K562 (cell line): ENCODE data around the gene BCL2L1. TPM values are rescaled to one million over a fixed set of nuclear protein-coding genes. Genes with fewer than 3 reads are reported as not detected.

Source experiments
- CHD4 ChIP-seq: fragments of 200-600 bp; sonication (generic); IDR thresholded peaks from 3 replicates; pipeline ENCODE4 v1.6.1; 2012; ENCODE audit warnings: low read depth, mild to moderate bottlenecking, mixed read lengths, low read length, inconsistent platforms; ENCODE audit not compliant: insufficient read depth, insufficient replicate concordance, poor library complexity, severe bottlenecking
- MEF2A ChIP-seq: IDR thresholded peaks from 2 replicates; pipeline ENCODE4 v1.6.1; 2011; ENCODE audit warnings: low read depth, mild to moderate bottlenecking, low read length, moderate library complexity; ENCODE audit not compliant: control insufficient read depth
- SPI1 ChIP-seq: IDR thresholded peaks from 2 replicates; pipeline ENCODE4 v1.6.1; 2011; ENCODE audit warnings: low read depth, low read length, control low read depth, borderline replicate concordance
- ZBTB17 ChIP-seq: fragments of 450-650 bp; formaldehyde crosslinking; IDR thresholded peaks from 2 replicates; pipeline ENCODE4 v1.4.0; 2020; ENCODE audit warnings: mild to moderate bottlenecking
- polyA plus RNA-seq, 8 experiments: library from polyadenylated mRNA; depleted of rRNA in 4 of 8; stranded (reverse) in 5 of 8; unstranded in 3 of 8; fragments of >200 nt; fragmentation: Nextera tagmentation in 2 of 8; fragmentation: Illumina TruSeq in 1 of 8; extraction: Ambion mirVana in 2 of 8; extraction: Trizol in 1 of 8; gene quantifications; 2 replicates each; pipeline versions ENCODE4 v1.2.1 to v1.2.3, GENCODE V29; 2011 to 2014; ENCODE audit warnings: inconsistent platforms in 1 of 8, missing spikeins in 1 of 8
- total RNA-seq, 7 experiments: library from RNA; depleted of rRNA in 6 of 7; stranded (reverse); fragments of >200 nt in 6 of 7; fragmentation: Illumina TruSeq in 2 of 7; extraction: Trizol in 2 of 7; gene quantifications; 2 replicates each; pipeline versions ENCODE4 v1.2.1 to v1.2.3, GENCODE V29; 2011 to 2021; ENCODE audit warnings: low replicate concordance in 1 of 7
- TF ChIP-seq, protein P1 (sequence below): fragments of 450-650 bp; IDR thresholded peaks from 2 replicates; pipeline ENCODE4 v1.6.1; 2016; ENCODE audit warnings: mild to moderate bottlenecking, moderate library complexity
- TF ChIP-seq, protein P2 (sequence below): IDR thresholded peaks from 3 replicates; pipeline ENCODE4 v1.6.1; 2011; ENCODE audit warnings: borderline replicate concordance, mild to moderate bottlenecking; ENCODE audit not compliant: insufficient read length, insufficient read depth

BCL2L1 gene
- total and polyA plus RNA-seq, 9 of the 15 experiments (the other 6 are each of a cell fraction or from before 2014, with no cell fraction given): 3.3 to 182 (median 120) TPM

DNA sequence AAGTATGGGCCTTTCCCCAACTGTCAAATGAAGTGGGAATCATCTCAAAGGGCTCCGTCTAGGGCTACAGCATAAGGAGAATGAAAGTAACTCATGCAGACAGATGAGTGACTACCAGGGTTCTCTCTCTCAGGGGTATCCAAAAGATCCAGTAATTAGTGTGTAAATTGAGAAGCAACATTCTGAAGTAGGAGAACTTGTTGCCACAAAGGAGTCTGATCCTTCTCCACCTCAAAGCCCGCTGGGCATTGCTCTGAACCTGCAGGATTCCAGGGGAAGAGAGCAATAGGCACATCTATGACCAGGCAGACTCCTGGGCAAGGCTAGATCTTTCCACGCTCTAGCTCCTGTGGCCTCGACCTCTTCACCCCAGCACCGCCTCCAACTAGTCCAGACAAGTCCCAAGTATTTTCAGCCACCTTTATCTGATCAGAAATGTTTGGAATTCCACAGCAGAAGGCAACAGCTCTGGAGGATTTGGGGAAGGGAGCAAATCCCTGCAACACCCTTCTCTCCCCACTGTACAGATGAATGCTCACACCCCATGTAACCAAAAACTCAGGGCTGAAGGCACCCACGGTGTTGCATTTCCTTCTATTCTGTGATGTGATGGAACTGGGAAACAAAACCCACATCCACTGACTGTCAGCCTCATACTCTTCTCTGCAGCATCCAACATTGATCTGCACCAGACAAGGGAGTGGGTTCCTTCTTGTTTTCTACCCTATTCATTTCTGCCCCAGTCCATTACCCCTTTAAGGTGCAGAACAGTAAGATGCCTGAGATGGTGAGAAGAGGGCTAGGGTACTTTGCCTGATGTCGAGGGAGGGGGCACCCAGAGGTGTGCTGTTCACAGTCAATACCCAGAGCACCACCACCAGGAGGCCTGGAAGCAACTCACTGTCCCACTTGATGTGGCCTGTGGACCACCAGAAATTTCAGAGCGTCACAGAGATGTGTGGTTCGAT lies 44.0 kb downstream of the BCL2L1 start (continued):
- TF ChIP-seq, protein P1, sequence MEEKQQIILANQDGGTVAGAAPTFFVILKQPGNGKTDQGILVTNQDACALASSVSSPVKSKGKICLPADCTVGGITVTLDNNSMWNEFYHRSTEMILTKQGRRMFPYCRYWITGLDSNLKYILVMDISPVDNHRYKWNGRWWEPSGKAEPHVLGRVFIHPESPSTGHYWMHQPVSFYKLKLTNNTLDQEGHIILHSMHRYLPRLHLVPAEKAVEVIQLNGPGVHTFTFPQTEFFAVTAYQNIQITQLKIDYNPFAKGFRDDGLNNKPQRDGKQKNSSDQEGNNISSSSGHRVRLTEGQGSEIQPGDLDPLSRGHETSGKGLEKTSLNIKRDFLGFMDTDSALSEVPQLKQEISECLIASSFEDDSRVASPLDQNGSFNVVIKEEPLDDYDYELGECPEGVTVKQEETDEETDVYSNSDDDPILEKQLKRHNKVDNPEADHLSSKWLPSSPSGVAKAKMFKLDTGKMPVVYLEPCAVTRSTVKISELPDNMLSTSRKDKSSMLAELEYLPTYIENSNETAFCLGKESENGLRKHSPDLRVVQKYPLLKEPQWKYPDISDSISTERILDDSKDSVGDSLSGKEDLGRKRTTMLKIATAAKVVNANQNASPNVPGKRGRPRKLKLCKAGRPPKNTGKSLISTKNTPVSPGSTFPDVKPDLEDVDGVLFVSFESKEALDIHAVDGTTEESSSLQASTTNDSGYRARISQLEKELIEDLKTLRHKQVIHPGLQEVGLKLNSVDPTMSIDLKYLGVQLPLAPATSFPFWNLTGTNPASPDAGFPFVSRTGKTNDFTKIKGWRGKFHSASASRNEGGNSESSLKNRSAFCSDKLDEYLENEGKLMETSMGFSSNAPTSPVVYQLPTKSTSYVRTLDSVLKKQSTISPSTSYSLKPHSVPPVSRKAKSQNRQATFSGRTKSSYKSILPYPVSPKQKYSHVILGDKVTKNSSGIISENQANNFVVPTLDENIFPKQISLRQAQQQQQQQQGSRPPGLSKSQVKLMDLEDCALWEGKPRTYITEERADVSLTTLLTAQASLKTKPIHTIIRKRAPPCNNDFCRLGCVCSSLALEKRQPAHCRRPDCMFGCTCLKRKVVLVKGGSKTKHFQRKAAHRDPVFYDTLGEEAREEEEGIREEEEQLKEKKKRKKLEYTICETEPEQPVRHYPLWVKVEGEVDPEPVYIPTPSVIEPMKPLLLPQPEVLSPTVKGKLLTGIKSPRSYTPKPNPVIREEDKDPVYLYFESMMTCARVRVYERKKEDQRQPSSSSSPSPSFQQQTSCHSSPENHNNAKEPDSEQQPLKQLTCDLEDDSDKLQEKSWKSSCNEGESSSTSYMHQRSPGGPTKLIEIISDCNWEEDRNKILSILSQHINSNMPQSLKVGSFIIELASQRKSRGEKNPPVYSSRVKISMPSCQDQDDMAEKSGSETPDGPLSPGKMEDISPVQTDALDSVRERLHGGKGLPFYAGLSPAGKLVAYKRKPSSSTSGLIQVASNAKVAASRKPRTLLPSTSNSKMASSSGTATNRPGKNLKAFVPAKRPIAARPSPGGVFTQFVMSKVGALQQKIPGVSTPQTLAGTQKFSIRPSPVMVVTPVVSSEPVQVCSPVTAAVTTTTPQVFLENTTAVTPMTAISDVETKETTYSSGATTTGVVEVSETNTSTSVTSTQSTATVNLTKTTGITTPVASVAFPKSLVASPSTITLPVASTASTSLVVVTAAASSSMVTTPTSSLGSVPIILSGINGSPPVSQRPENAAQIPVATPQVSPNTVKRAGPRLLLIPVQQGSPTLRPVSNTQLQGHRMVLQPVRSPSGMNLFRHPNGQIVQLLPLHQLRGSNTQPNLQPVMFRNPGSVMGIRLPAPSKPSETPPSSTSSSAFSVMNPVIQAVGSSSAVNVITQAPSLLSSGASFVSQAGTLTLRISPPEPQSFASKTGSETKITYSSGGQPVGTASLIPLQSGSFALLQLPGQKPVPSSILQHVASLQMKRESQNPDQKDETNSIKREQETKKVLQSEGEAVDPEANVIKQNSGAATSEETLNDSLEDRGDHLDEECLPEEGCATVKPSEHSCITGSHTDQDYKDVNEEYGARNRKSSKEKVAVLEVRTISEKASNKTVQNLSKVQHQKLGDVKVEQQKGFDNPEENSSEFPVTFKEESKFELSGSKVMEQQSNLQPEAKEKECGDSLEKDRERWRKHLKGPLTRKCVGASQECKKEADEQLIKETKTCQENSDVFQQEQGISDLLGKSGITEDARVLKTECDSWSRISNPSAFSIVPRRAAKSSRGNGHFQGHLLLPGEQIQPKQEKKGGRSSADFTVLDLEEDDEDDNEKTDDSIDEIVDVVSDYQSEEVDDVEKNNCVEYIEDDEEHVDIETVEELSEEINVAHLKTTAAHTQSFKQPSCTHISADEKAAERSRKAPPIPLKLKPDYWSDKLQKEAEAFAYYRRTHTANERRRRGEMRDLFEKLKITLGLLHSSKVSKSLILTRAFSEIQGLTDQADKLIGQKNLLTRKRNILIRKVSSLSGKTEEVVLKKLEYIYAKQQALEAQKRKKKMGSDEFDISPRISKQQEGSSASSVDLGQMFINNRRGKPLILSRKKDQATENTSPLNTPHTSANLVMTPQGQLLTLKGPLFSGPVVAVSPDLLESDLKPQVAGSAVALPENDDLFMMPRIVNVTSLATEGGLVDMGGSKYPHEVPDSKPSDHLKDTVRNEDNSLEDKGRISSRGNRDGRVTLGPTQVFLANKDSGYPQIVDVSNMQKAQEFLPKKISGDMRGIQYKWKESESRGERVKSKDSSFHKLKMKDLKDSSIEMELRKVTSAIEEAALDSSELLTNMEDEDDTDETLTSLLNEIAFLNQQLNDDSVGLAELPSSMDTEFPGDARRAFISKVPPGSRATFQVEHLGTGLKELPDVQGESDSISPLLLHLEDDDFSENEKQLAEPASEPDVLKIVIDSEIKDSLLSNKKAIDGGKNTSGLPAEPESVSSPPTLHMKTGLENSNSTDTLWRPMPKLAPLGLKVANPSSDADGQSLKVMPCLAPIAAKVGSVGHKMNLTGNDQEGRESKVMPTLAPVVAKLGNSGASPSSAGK: no peak
- TF ChIP-seq SPI1: no peak
- TF ChIP-seq, protein P2, sequence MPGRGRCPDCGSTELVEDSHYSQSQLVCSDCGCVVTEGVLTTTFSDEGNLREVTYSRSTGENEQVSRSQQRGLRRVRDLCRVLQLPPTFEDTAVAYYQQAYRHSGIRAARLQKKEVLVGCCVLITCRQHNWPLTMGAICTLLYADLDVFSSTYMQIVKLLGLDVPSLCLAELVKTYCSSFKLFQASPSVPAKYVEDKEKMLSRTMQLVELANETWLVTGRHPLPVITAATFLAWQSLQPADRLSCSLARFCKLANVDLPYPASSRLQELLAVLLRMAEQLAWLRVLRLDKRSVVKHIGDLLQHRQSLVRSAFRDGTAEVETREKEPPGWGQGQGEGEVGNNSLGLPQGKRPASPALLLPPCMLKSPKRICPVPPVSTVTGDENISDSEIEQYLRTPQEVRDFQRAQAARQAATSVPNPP: no peak
- TF ChIP-seq ZBTB17 (CRISPR knock-in tag): no peak
- TF ChIP-seq CHD4: no peak
- TF ChIP-seq MEF2A: no peak
